ENCODE data around the gene RBFOX2.

RBFOX2 gene

DNA sequence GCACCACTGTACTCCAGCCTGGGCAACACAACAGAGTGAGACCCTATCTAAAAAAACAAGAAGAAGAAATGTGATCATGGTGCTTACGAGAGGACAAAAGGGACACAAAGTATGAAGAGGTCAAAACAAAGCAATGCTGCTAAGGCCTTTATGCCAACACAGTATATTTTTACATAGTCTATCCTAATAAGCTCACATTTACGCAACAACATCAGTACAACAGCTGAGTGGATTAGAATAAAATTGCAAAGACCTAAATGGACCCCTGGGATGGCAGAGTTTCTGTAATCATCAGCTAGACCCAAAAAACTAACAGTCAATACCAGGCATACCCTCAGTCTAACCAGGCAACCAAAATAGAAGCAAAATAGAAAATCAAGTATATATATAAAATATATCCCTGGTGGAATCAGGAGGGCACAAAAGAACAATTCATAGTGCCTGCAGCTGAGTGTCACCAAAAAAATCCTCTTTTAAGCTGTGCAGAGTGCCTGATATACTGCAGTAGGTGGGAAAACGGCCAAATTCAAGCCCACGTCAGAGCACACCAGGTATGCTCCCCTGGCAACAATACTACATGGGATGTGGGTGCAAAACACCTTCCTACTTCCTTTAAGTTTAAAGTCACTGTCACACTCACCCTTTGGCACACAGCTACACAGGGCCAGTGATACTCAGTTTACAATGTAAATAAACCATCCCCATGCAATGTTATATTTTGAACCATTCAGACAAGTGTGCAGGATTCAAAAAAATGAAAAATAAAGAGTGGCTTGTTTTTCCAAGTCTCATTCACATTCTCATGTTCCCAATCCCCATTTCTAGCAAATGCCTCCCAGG is 57.8 kb downstream of the RBFOX2 start:
- DNase-seq, result no peak

DNA sequence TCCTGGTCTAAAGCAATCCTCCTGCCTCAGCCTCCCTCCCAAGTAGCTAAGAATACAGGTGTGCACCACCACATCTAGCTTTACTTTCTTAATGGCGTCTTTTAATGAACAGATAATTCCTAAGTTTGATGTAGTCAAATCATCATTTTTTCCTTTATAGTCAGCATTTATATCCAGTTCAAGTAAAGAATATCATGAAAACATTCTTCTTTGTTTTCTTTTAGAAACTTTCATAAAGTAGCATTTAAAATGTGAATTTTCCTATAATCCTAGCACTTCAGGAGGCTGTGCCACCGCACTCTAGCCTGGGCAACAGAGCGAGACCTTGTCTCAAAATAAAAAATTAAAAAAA is 61.6 kb downstream of the RBFOX2 start:
- DNase-seq, result no peak

DNA sequence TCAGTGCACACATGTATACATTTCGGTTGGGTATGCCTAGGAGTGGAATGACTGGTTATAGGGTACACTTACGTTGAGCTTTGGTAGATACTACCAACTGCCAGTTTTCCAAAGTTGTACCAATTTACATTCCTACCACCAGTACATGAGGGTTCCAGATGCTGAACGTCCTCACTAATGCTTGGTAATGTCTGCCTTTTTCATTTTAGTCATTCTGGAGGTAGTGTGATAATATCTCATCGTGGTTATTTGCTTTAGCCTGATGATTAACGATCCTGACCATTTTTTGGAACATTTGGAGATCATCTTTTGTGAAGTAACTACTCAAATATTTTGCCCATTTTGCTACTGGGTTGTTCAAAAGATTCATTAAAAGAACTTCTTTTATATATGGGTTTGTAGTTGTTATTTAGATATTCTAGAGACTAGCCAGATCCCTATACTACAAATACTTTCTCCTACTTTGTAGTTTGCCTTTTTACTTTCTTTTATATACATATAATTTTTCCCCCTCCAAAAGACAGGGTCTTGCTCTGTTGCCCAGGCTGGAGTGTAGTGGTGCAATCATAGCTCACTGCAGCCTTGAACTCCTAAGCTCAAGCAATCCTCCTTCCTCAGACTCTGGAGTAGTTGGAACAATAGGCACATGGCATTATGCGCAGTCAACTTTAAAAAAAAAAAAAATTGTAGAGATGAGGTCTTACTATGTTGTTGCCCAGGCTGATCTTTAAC is 62.1 kb downstream of the RBFOX2 start:
- no peak for DNase-seq

DNA sequence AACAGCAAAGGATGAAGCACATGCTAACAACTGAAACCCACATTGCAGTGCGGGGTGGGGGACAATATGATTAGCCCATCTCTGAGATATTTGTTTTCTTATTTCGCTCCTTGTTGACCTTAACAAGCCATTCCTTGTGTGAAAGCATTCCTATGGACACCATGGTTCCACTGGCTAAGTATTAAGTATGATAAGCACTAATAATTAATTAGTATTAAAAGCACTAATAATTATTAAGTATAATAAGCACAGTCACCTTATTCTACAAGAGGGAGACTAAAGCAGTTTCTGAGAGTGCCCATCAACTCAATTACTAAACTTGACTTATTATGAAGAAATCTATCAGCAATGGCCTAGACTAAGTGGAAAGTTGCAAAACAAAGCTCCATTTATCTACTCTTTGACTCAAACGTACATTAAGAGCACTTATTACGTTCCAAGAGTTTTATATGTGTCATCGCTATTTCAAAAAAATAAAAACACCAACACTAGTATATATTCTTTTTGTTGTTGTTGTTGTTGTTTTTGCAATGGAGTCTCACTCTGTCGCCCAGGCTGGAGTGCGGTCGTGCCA is 65.3 kb downstream of the RBFOX2 start:
- DNase-seq, result no peak

DNA sequence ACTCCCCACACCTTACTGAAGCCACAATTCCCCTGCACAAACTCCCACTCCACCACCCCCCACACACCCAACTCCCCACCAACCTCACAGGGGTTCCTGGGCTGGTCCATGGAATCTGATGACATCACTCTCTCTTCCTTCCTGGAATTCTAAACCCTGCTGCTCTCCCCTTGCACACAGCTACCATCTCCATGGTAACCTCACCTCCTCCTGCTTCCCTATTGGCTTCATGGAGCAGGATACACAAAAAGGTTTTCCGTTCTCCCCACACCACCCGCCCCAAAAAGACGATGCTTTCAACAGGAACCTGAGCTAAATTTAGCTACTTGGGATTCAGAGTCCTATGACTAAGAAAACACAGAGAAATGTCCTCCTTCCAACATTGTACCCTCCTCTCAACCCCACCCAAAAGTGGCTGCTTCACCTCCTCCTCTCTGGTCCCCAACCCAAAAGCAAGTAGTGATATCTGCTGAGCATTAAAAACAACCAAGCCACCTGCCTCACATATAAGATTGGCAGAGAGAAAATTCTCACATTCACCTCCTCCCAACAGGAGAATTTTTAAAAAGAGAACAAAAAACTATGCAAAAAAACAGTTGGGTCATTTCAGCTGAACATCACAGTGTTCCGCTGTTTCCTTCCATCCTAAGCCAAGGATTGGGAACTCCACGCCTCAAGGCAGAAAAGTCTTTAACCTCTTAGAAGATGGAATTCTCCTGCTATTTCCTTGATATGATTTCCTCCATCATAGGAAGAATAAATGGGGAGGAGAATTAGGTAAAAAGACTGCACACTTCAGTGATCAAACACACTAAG is 66.9 kb downstream of the RBFOX2 start:
- DNase-seq, result no peak

DNA sequence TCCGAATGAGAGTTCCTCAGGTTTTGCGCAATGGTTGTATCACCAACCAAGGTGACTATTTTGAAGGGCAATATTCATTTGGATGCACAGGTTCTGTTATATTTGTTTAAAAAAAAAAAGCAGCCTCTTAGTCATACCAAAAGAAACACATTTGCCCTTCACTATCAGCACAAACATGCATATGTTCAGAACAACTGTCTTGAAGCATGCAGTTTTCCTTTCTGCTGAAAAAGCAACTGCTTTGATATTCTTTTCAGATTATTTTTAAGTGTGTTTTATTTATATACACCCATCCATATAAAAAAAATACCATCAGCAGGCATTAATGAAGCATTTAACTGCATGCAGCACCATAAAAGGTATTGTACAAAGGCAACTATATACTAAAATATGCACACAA is 67.8 kb downstream of the RBFOX2 start:
- DNase-seq, result no peak

DNA sequence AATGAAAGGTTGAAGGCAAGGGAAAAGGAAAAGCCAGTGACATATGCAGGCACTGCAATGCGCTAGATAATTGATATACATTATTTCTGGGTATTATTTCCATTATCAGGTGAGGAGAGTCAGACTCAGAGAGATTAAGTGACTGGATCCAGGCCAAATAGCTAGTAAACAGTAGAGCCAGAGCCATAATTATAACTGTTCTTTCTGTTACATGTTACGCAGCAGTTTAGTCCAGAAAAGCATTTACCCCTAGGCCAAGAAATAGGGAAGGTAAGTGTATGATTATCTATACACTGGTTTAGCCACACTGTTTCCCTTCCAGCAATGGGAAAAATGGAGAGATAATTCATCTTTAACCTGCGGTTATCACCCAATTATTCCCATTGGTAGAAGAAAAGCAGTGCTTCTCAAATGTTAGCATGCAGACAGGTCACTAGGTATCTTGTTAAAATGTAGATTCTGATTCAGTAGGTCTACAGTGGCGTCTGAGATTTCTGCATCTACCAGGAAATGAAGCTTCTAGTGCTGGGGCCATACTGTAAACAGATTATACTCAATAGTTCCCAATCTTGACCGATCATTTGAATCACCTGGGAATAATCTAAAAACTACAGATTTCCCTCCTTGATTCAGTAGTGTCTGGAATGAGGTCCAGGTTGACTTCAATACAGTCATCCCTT is 69.4 kb downstream of the RBFOX2 start:
- no peak for DNase-seq

DNA sequence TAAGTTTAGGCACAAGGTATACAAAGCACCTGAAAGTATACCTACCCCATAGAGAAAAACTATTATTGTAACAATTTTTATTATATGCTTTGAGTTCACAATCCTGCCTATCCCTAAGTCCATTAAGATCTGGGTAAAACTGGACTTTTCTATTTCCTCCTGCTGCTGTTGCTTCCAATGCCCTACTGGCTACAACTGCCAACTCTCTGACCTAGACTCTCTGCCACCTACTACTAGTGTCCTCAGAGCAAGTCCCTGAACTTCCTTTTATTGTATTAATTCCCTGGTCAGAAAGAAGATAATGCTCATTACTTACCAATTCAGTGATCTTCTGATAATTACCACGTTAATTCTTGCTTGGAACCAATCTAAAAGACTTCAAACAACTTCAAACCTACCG is 70.3 kb downstream of the RBFOX2 start:
- no peak for DNase-seq

DNA sequence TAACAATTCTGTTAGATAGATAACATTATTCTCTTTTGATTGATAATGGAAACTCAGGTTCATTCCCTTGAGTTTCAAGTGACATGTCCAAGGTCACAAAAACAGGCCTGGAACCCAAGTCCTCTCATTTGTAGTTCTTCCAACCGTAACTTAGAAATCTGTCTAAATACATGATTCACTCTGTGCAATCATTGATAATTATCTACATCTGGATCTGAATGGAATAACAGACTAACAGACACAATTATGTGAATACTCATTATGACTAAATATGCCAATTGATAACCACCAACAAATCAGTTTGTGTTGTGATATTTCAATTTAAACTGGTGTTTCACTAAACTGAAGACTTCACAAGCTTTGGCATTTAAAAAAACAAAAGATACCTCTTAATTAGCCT is 71.0 kb downstream of the RBFOX2 start:
- no peak for DNase-seq

DNA sequence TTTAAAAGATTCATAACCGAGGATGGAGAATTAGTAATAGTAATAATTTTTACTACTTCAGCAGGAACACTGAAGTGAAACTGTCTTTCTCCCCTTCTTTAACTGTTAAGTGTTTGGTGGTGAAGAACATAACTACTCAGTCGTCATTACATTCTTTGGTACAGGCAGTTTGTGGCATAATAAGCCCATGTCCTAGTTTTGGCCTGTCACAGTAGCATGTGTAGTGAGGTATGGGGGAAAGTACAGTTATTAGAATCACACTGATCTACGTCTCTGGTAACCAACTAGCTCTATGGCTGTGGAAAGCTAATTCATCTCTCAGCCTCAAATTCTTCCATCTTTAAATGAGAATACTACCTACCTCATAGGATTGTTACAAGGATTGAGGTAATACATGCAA is 71.8 kb downstream of the RBFOX2 start:
- no peak for DNase-seq

DNA sequence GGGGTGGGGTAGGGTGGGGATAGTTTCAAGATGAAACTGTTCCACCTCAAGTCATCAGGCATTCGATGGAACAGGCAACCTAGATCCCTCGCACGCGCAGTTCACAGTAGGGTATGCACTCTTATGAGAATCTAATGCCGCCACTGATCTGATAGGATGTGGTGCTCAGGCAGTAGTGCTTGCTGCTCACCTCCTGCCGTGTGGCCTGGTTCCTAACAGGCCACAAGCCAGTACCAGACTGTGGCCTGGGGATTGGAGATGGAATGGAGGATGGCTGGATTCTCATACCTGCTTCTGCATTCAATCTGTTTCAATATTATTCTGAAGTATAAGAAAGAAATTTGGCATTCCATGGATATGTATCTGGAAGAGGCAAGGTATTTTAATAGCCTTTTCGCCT is 73.1 kb downstream of the RBFOX2 start:
- DNase-seq, result no peak

DNA sequence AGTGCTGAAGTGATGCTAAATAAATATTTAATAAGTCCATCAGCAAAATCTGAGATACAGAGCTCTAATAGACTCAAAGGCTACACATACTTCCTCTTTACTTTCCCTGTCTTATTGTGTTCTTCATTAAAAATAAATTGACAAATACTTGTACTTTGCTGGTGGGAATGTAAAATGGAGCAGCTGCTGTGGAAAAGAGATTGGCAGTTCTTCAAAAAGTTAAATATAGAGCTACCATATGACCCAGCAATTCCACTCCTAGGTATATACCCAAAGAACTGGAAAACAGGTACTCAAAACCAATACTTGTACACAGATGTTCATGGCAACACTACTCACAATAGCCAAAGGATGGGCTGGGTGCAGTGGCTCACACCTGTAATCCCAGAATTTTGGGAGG is 76.0 kb downstream of the RBFOX2 start:
- no peak for DNase-seq

DNA sequence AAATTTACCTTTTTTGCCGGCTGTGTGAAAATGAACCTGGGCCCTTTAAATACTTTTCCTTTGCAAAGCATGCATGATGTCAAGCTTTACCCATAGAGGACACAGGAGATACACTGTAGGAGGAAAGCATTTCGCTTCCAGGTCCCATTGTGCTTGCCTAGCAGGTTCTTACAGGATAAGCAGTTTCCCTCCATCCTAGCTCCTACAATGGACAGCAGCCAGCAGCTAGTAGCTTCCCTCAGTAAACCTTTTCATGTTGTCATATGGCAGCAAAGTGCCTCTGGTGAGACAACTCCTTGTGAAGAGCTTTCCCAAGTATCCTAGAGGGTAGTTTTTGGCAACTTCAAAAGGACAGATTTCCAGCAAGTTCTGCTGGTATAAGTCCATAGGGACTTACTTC is 78.4 kb downstream of the RBFOX2 start:
- no peak for DNase-seq

DNA sequence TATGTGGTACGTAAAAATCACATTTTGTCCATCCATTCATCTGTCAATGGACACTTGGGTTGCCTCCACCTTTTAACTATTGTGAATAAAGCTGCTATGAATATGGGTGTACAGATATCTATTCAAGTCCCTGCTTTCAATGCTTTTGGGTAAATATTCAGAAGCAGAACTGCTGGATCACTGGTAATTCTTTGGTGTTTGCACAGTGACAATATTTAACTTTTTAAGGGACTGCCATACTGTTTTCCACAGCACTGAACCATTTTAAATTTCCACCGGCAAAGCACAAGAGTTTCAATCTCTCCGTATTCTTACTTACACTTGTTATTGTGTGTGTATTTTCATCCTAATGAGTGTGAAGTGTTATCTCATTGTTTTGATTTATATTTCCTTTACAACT is 79.4 kb downstream of the RBFOX2 start:
- DNase-seq, result no peak

DNA sequence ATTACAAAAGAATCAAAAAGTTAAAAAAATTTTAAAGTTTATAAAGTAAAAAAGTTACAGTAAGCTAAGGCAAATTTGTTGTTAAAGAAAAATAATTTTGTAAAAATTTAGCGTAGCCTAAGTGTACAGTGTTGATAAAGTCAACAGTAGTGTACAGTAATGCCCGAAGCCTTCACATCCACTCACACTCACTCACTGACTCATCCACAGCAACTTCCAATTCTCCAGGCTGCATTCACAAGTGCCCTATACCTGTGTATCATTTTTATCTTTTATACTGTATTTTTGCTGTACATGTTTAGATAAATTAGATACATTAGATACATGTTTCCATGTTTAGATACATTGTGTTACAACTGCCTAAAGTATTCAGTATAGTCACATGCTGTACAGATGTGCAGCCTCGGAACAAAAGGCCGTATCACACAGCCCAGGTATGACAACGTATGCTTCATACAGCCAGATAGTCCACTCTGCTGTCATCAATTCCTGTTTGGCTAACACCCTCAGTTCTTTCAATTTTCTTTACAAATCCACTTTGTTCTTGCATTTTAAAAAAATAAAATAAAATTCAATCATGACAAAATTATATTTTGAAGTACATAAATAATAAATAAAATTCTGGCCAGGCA is 80.7 kb downstream of the RBFOX2 start:
- DNase-seq, result no peak

DNA sequence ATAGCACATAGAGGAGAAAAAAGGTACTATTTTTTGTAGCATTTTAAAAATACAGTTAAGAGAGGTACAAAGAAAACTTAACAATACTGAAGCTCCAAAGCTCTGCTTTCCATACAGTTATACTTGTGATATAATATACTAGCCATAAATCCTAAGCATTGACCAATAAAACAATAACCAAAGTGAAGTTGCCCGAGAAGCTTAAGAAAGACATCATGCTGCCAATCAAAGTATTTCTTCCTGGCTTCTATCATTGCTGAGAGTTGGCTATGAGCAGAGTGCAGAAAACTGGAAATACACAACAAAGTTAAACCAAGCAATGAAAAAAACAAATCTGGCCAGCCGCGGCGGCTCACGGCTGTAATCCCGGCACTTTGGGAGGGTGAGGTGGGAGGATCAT is 84.2 kb downstream of the RBFOX2 start:
- no peak for DNase-seq

DNA sequence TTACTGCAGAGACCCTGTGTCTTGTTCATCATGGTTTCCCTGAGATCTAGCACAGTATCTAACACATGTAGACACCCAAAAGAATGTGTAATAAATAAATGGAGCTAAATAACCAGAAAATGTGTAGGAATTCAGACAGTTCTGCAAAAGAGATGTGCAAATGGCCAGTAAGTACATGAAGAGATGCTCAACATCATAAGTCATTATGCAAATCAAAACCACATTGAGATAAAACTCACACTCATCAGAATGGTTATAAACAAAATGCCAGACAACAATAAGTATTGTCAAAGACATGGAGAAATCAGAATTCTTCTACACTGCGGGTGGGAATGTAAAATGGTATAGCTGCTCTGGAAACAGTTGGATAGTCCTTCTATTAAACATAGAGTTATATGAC is 88.5 kb downstream of the RBFOX2 start:
- DNase-seq, result no peak

DNA sequence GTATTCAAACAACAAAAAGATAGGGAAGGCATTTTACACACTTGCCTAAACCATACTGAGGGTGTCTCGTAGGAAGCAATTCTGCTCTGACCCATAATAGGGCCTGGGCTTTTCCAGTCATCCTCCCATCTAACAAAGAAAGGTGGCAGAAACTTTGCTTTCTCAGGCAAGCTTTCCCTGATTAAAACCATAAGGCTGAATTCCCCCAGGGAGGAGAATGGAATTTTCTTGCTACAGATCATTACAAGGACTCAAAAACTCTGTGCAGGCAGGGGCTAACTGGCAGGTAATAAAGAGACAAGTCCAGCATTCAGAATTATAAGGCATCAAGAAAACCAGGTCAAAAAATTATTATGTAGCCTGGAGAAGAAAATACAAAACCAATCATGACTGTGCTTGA is 90.4 kb downstream of the RBFOX2 start:
- DNase-seq, result no peak

DNA sequence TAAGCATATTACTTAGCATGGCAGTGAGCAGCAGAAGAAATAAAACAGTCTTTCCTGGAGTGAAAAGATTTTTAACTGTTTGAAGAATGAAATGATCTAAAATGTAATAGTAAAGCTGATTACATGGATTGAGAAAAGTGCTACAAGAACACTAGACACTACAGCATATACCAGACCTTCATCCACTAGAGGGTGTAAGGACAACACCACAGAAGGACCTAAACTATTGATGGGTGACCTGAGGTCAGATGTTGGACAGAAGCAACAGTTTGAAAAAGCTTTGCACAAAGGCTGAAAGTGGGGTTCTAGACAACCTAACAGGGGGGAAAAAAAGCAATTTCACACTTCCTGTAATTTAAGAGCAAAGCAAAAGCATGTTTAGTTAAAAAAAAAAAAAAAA is 97.7 kb downstream of the RBFOX2 start:
- DNase-seq, result no peak

DNA sequence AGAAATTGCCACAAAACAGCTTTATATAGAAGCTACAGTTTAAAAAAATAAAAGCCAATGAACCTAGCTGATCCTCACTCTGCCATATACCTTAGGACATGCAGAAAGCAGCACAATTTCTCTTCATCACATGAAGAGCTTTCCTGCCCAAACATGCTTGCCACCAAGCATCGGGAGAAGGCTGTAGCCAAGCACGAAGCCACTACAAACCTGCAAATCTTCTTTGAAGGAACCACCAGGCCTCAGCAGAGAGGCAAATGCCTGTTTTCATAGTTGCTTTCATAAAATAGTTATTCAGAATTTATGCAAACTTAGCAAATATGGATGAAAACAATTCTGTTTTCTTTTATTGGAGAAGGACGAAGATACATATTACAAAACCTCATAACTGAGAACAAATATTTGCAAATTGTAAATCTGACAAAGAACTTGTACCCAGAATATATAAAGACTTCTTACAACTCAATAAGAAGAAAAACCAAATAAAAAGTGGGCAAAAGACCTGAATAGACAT is 100.3 kb downstream of the RBFOX2 start:
- DNase-seq, result no peak

DNA sequence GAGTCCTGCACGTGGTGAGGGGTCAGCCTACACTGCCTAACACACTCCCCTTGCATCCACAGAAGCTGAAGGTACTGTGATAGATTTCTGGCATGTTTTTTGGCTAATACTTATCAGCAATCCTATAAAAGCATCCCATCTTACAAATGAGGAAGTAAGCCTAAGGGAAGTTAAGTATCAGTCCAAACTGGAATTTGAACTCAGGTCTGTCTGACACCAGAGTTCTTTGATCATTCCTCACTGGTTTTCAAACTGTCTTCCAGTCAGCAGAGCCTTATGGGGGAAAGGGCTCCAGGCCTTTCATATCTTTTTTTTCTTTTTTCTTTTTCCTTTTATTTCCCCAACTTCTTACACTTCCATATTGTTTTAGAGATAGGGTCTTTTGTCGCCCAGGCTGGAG is 105.6 kb downstream of the RBFOX2 start:
- DNase-seq, result no peak

DNA sequence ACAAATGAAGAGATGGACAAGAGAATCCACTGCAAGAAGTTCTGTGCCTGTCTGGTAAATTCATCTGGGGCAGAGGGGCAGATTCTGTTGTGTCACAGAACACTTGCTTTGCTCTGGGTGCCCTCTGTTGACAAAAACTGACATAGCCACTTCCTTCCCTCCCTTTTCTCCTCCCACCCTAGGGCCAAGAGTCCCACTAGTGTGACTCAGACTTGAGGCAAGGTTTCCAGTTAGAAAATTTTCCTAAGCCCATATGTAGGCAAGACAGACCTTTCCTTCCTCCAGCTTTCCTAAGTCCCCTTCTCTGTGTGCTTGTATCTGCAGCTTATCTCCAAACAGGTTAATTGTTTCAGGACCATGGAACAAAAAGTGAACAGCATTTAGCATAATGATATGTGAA is 106.8 kb downstream of the RBFOX2 start:
- no peak for DNase-seq

All from NCI-H187 treated with DMSO at 0.1 percent for 48 hours (cell line).